DMS114 treated with DMSO at 0.1 percent for 48 hours (cell line): ENCODE measurements around the gene RPRD1B.

ENCODE experiments used
- DNase-seq: peaks from one replicate; lab custom pipeline; 2025; ENCODE audit not compliant: unreplicated experiment; lab: John Stamatoyannopoulos, UW

Gene RPRD1B

DNA sequence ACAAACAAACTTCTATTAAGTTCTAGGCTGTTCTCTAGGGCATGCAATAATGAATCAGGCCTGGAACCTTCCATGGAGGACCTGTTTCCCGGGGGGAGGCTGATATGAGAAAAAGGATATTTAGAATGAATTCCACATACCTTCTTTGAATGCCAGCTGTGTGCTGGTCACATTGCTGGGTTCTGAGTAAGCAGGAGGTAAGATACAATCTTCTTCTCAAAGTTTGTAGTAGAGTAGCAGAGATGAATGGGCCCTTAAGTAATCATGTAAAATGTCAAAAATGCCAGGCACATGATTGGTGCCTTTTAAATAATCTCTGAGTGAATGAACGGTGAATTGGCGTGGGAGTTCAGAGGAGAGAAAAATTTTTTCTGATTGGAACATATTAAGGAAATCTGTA lies 84.1 kb downstream of the RPRD1B start:
- no peak for DNase-seq

DNA sequence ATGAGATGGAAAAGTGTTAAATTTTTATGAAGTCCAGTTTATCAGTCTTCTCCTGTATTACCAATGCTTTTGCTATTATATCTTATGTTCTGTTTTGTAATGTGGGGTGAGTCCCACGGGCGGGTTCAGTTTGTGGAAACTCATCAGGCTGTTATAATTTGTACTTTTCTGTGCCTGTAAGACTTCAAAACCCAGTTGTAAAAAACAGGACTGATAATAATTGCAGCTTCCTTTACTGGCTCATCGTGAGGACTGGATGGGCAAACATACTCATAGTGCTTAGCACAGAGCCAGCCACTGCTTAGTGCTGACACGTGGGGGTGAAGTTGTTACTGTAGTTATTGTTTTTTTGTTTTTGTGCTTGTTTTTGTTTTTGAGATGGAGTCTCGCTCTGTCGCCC lies 85.9 kb downstream of the RPRD1B start:
- no peak for DNase-seq

DNA sequence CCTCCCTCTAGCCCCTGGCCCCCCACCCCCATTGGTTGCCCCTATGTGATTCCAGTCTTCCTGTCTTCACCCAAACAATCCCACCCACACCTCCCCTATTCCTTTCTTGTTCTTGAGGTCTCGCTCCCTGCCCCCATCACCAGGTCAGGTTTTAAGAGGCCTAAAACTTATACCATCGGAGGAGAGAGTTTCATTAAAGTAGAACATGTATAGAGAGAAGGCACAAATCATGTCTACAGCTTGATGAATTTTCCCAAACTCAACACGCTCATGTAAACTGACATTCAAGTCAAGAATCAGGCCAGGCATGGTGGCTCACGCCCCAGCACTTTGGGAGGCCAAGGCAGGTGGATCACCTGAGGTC lies 87.1 kb downstream of the RPRD1B start:
- no peak for DNase-seq

DNA sequence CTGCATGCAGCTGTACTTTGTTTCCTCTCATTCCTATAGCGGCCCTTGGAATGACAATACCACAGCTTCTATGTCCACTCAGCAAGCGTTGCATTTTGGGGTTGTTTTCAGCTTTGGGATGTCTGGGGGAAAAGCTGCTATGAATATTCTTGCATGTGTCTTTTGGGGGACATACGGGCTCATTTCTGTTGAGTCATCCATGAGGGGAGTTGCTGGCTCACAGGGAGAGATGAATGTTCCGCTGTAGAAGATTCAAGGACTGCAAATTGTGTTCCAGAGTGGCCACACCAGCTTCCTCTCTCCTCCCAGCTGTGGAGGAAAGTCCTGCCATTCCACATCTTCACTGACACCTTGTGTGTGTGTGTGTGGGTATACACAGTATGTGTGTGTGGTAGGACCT lies 88.2 kb downstream of the RPRD1B start:
- no peak for DNase-seq

DNA sequence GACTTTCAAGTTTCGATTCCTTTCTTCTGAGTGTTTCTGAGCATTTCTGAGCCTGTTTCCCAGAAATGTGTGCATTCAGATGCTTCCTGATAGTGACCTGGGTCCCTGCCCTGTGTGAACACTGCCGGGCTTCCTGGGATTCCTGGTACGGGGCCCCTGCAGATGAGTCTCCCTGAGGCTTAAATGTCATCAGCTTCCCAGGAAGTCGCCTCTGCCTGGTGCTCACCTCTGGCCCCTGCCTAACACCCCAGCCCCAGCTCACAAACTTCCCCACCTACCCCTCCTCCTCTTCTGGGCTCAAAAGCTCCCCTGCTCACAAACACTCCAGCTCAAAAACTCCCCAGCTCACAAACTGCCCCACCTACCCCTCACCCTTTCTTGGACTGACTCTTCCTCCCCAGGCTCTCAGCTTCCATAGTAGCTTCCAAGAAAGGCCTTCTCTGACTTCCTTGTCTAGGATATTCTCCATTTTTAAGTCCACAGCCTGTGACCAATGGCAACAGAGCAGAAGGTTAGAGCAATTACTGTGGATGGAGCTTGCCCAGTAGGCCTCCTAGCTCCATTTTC lies 89.6 kb downstream of the RPRD1B start:
- DNase-seq = no peak

DNA sequence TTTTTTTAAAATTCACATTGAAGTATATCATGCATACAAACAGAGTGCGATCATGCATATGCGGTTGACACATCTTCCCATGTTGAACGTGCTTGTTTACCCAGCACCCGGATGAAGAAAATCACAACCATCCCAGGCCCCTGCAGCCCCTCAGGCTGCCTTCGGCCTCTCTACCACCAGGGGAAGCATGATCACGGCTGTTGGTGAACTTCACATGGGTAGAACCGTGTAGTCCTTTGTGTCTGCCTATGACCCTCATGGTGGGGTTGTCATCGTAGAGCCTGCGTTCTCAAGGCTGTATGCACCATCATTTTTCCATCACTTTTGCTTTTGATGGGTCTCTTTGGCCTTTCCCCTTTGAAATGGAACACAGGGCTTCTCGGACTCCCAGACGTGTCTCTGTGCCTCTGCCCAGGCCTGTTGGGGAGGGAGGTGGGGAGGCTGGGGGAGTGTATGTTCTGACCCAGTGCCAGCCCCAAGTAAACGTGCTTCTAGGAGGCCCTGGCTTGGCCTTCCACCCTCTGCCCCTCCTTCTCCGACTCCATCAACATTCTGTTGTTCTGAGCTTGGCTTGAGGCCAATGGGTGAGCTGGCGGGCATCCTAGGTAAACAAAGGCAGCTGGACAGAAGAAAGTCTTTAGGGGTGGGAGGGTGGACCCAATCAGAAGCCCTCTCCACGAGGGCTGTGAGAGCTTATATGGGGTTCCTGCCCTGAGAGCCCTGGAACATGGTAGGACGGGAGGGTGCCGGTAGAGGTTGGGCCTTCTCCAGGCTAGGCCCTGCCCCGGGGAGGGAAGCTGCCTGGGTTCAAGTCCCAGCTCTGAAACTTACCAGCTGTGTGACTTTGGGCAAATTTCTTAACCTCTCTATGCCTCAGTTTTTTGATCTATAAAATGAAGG lies 91.9 kb downstream of the RPRD1B start:
- DNase-seq = no peak

DNA sequence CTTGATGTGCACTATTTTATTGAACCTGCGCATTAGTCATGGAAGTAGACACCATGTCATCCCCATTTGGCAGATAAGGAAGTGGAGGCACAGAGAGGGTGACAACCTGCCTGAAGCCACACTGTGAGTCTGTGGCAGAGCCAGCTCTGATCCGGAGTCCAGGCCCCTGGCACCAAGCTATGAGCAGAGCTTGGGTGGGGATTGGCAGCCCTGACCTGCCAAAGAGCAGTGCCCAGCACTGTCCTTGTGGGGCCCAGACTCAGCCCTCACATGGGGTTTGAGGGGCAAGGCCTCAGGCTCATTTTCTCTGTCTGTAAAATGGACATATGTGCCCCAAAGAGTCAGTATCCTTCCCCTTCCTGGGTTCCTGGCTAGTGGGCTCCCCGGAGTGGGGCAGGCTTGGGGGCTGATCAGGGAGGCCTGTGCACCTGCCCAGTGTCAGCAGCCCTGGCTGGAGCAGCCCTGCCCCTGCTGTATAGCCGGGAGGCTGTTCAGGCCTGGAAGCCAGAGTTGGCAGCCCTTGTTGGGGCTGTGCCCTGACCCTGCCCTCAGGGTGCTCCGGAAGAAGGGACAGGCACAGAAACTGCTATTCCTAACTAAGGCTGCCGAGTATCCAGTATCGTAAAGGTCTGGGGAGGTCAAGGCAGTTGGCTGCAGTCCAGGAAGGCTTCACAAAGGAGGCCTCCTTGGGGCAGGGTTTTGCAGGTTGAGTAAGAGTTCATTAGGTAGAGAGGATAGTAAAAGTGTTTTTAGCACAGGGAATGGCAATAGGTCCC lies 92.8 kb downstream of the RPRD1B start:
- no peak for DNase-seq

DNA sequence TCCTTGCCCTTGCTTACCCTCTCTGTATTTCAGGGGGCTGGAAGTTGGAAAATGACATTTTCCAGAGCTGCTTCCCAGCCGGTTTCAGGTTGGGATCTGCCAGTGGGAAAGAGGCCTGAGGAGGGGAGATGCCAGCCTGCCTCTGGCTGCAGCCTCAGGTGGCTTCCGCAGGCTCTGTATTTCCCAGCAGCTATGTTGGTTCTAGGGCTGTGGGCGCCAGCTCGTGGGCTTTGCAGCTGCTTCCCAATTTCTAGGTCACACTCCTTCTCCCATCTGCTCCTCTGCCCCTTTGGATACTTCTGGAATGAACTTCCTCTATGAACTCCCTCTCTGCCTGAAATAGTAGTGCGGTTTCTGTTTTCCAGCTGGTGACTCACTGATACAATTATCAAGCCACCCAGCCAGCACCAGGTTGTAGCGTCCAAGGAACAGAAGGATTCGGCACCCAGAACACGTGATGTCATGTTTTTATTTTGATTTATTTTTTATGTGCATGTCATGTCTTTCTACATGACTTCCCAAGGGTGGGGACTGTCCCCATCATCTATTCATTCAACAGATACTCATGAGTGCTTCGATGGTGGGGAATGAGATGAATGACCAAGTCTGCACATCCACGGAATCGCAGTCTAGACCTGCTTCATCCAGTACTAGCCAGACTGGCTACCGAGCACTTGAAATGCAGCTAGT lies 93.5 kb downstream of the RPRD1B start:
- no peak for DNase-seq

DNA sequence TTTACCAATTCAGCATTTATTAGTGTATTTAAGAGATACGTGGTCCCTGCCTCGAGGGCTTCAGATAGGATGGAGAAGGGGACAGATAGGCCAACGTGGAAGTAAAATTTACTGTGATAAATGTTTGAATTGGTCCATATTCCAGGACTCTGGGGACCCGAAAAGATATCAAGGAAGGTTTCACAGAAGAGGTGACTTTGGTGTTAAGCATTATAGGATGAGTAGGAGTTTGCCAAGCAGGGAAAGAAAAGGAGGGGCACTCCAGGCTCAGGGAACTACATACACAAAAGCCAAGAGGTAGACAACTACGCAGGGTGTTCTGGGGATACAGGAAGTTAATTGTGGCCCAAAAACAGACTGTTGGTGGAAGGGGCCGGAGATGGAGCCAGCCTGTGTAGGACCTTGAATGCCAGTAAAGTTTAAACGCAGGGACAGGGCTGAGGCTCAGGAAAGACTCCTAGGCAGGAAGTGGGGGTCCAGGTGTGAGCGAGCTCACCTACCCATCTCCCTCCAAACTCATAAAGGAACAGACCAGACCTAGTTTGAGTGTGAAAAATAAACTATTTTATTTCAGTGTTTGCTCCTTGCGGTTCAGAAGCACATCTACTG lies 94.5 kb downstream of the RPRD1B start:
- no peak for DNase-seq

DNA sequence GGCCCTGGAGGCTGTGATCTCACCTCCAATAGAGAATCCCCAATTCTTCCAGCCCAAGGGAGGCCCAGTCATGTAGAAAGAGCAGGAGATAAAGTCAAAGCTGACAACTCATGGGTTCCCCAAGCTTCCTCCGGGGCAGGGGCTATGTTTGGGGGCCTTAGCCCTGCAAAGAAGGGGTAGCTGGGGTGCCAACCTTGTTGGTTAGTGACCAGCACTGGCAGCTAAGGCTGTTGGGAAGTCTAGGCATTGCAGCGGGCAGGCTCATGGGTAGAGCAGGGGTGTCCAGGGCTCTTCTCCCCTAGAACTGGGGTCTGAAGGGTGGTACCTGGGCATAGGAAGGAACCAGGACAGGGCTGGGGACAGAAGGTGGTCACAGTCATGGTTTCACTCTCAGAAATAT lies 95.1 kb downstream of the RPRD1B start:
- no peak for DNase-seq

DNA sequence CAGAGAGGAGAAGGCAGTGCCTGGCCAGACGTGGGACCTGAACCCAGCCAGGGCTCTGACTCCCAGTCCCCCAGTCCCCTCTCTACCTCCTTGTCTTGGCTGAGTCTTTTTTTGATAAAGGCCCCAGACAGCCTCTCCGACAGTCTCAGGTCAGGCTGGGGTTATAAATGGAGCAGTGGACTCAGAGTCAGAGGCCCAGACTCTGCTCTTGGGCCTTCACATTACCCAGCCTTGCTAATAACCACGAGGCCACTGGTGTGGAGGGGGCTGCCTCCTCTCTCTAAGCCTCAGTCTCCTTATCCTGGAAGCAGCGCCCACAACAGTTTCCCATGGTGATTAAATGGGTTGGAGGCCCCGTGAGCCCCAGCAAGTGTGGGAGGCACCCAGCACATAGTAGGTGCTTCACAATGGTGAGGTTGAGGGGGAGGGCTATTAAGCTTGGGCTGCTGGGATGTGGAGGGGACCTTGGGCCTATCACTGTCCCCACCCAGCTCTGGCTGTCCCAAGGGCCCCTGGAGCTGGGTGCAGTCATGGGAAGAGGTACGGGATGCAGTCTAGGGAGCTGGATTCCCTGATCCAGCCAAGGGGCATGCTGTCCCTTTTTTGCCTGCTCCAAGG lies 95.8 kb downstream of the RPRD1B start:
- DNase-seq = no peak

DNA sequence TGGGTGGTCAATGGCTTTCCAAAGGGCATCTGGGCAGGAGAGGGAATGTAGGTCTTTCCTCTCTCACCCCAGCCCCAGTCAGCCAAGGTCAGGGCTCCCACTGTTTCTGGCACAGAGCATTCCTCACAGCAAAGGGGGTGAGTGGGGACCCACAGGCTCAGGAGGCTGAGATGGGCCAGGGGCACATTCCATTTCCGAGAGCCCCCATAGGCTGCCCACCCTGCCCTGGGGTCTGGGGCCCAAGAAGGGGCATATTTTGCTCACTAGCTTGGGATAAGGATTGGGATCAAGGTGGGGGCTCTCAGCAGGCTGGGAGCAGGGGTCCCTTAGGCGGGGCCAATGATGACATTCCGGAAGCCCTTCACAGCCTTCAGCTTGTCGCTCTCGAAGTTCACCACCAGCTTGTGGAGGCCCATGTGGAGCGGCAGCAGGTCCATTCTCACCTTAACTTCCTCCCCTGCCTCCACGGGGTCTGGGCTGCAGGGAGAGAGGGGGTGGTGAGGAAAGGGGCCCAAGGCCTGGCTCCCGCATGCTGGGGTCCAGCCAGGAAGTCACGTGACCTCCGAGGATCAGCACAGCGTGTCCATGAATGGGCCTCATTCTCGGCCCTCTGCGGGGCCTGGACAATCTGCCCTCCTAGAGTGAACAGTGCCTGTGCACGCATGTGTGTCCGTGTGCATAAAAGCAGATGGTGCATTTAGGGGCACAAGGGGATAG lies 96.5 kb downstream of the RPRD1B start:
- no peak for DNase-seq

DNA sequence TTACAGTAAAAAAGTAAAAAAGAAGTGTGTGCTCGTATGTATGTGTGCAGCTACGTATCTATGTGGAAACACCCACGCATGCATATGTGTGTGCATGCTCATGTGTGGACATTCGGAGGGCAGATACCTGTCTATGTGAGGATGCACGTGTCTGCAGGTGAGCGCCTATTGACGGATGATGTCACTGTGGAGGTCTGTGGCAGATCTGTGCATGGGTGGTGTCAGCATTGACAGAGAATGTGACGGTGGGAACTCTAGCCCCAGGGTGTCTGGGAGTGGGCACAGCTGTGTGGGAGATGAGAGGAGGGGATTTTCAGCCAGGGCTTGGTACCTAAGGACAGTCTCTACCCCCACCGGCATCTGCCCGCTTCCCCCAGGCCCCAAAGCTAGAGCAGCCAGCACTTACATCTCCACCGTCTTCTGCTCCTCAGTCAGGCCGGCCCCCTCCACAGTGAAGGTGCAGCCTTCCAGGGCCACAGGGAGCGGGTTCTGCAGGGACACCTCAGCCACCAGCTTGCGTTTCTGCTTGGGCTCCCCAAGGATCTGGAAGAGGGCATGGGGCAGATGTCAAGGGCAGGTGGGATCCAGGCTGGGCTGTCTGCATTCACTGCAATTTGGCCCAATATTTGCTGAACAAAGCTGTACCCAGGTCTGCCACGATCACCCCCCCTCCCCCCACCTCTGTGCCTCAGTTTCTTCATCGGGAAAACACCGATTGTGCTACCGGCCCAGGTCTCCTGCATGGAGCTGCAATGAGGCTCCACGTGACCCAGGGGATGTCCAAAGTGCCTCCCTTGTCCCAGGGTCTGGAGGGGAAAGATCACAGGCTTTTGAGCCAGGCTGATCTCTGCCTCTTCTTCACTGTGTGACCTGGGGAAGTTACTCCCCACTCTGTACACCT lies 97.4 kb downstream of the RPRD1B start:
- DNase-seq = no peak

DNA sequence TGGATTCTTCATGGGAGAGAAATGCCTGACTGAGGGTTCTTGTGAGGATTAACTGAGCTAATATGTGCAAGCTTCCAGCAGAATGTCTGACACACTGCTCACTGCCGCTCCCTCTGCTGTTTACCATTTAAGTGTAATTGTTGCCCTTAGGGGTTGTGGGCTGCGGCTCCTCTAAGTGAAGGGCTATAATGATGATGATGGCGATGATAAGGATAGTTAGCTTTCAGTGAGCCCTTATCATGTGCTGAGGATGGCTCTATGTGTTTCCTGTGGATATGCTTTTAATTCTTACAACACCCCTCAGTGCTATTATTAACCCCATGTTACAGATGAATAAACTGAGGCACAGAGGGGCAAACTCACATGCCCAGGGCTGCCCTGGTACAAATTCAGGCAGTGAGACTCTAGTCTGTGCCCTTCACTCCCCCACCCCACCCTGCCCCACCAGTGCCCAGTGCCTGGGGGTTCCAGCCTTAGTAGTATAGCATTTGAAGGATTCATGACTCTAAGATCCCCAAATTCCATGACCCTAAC lies 98.1 kb downstream of the RPRD1B start:
- no peak for DNase-seq

DNA sequence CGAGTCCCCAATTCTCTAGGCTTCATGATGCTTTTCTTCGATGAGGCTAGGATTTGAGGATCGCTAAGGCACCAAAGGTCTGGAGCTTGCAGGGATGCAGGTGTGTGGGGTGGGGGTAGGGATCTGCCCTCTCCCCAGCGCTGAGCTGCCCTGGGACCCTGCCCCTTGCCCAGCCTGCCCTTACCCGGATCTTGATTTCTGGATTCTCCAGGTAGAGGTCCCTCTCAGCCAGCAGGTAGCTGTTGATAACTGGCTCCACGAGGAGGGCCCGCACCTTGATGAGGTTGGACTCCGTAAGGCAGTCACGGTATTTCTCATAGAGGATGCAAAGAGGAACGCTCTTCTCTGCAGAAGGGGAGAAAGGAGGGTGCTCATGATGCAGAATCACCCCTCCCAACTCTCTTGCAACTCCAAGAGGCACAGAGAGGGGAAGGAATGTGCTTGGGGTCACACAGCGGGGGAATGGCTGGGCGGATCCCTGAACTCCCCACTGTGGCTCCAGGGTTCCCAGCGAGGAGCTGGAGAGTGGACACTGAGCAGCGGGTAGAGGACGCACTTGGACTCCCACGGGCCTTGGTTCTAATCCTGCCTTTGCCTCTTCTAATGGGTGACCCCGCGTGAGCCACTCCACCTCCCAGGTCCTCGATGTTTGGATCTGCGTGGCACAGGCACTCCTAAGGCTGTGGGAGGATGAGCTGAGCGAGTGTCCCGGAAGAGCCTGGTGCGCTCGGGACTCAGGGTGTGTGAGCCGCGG lies 98.8 kb downstream of the RPRD1B start:
- DNase-seq = no peak

DNA sequence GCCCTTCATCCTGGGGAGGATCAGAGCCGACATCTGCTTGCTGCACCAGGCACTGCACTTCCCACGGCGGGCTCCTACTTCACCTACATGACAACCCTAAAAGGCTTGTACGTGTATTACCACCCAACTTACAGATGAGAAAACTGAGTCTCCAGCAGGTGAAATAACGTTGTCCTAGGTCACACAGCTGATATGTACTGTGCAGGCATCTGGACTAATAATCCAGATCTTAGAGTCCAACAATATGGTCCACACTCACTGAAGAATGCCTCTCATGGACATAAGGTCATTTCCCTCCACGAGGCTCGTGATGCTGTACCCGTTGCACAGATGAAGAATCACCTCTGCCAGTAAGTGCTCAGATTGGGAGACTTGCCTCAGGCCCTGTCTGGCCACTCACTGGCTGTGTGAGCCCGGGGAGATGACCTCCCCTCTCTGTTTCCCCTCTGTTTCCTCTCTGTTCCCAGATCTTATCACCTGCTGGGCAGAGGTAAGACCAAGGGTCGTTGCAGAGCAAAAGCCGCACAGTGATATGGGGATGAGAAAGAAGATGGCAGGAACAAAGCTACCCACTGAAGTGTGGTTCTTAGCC lies 99.5 kb downstream of the RPRD1B start:
- DNase-seq = no peak

DNA sequence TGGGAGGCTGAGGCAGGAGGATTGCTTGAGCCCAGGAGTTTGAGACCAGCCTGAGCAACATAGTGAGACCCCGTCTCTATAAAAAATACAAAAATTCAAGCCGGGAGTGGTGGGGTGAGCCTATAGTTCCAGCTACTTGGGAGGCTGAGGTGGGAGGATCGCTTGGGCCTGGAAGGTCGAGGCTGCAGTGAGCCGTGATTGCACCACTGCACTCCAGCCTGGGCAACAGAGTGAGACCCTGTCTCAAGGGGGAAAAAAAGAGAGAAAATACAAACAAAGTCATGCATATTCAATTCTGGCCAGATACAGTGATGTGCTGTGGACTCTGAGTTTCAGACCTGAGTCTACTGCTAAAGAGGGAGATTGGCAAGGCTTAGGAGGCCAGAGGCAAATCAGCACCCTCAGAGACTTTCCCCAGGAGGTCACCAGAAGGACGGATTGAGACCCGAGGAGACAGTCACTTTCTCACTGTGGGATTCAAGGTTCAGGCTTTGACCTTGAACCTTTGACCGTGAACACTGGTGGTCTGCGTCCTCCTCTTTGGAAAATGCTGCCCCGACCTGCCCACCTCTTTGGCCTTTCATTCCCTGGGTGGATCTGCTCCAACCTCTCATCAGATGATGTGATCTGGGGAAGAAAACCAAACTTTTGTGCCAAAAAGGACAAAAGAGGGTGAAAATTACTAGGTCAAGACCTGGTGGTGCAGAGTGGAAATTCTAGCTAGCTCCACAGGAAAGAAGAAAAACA lies 100.3 kb downstream of the RPRD1B start:
- DNase-seq = no peak
